Transverse colon (tissue), 4 donors: Measurements from ENCODE around the gene CDK15. TPM values are rescaled to one million over a fixed set of nuclear protein-coding genes. Genes with fewer than 3 reads are reported as not detected.

ENCODE experiments used
- DNase-seq: peaks from one replicate; pipeline ENCODE4 v3.0.0-alpha.2; 2019
- H3K27ac ChIP-seq, 4 donors: fragments of 200-600 bp; sonication (generic); 2 replicates each; pipeline ENCODE4 v1.5.1; 2016 to 2018; ENCODE audit warnings: inconsistent platforms in 4 of 4
- H3K27me3 ChIP-seq: fragments of 200-600 bp; sonication (generic); 2 replicates; pipeline ENCODE4 v1.5.1; 2017; ENCODE audit warnings: inconsistent platforms
- H3K36me3 ChIP-seq, 4 donors: fragments of 200-600 bp; sonication (generic); 2 replicates each; pipeline ENCODE4 v1.5.1; 2017 to 2019; ENCODE audit warnings: inconsistent platforms in 4 of 4
- H3K4me1 ChIP-seq, 4 donors: fragments of 200-600 bp; sonication (generic); 2 replicates each; pipeline ENCODE4 v1.5.1; 2017 to 2020; ENCODE audit warnings: inconsistent platforms in 4 of 4
- H3K4me3 ChIP-seq, 4 donors: fragments of 200-600 bp; sonication (generic); 1 replicate in 1 of 4; 2 replicates in 3 of 4; pipeline versions ENCODE4 v1.5.1 to v1.6.1; 2017 to 2019; ENCODE audit warnings: inconsistent platforms in 4 of 4
- H3K9me3 ChIP-seq, 2 donors: fragments of 200-600 bp; sonication (generic); 2 replicates each; pipeline ENCODE4 v1.5.1; 2017 to 2019; ENCODE audit warnings: inconsistent platforms in 2 of 2
- EP300 ChIP-seq: sonication (generic); formaldehyde crosslinking; IDR thresholded peaks from one replicate; pipeline ENCODE4 v1.6.1; 2017; ENCODE audit warnings: antibody characterized with exemption, low read depth
- POLR2A ChIP-seq: fragments of 450-650 bp; IDR thresholded peaks from one replicate; pipeline ENCODE4 v1.6.1; 2016; ENCODE audit warnings: antibody characterized with exemption, mild to moderate bottlenecking, moderate library complexity
- POLR2AphosphoS5 ChIP-seq, 3 donors: sonication (generic); formaldehyde crosslinking; IDR thresholded peaks; one replicate each; pipeline ENCODE4 v1.6.1; 2016; ENCODE audit warnings: antibody characterized with exemption in 3 of 3
- WGBS, 2 donors: methylation state at CpG; one replicate each; pipeline ENCODE4 v1.1.5; 2018; ENCODE audit warnings: low coverage in 1 of 2; 5-methylcytosine and 5-hydroxymethylcytosine counted together
- in situ Hi-C, 4 donors: fragments of 200-750 bp; cut with MboI; loops; one replicate each; pipeline versions ENCODE4 v1.15.0 to v1.15.1; 2017; ENCODE audit warnings: low sequenced_read_pairs in 3 of 4, low pct_ligation_motif_present in 1 of 4, low pct_unique_long_range_greater_than_20kb in 1 of 4
- intact Hi-C: fragments of 100-400 bp; cut with DNase I; formaldehyde crosslinking; loops from one replicate; pipeline ENCODE4 v1.15.1; 2023; ENCODE audit warnings: low total_unique reads
- total RNA-seq, 4 donors: library from RNA; depleted of rRNA; stranded (reverse); fragments of >200 nt; gene quantifications; one replicate each; pipeline ENCODE4 v1.1.0, GENCODE V29; 2016
- TF ChIP-seq, protein P1 (sequence below), 5 experiments: fragments of 200-600 bp in 3 of 5; fragments of 450-650 bp in 2 of 5; sonication (generic) in 3 of 5; IDR thresholded peaks; 1 replicate in 2 of 5; 2 replicates in 3 of 5; pipeline ENCODE4 v1.5.1; 2016 to 2017; ENCODE audit warnings: antibody characterized with exemption in 5 of 5, inconsistent platforms in 3 of 5, mild to moderate bottlenecking in 2 of 5, moderate library complexity in 1 of 5

CDK15 gene
- total RNA-seq, 4 donors from 2014 or later: 0.14 to 0.79 TPM; not detected in 2

DNA sequence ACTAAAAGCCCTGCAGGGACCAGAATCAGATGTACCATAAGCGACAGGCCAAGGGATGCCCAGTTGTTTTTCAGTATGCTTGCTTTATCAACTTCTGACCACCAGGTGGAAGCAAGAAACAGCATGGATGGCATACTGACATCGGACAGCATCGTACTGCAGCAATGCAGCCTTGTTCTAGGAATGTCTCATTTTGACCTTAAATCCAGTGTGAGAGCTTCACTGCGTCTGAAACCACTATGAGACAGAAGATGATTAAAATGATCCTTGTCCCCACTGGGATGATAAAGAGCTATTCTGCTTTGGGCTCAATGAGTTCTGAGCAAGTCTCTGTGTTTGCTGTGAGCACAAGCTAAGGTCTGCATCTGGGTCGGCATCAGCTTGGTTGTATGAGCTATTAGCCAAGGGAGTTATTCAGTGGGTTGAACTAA lies 54.3 kb downstream of the CDK15 start:
- in situ Hi-C loops: loop anchor here in 3 of 4 donors (5.0 to 25.0 kb wide), 3 partner anchors 174 to 327 kb away; partner anchors contain the start of gene FZD7 (in 1 of the 3)
- peak; percentile 35 for DNase-seq
- intact Hi-C loops: loop anchor here (5.0 kb wide), 1 partner anchor 317 kb away; no protein-coding TSS in a partner anchor
- WGBS, 2 donors: 10 to 20% methylated on average over 2 to 5 of the region's 5 CpGs
- Histone ChIP-seq H3K27me3 (peaks cover 18% of the 10 kb centered on the region), H3K9me3 (no peaks in the 10 kb centered on the region), H3K4me3 (no peak overlapping the region), H3K27ac (no peak overlapping the region), H3K36me3 (no peaks in the 10 kb centered on the region), H3K4me1 (peaks cover 0 to 18% (median 10%) of the 10 kb centered on the region in 4 donors)
- TF ChIP-seq, protein P1, sequence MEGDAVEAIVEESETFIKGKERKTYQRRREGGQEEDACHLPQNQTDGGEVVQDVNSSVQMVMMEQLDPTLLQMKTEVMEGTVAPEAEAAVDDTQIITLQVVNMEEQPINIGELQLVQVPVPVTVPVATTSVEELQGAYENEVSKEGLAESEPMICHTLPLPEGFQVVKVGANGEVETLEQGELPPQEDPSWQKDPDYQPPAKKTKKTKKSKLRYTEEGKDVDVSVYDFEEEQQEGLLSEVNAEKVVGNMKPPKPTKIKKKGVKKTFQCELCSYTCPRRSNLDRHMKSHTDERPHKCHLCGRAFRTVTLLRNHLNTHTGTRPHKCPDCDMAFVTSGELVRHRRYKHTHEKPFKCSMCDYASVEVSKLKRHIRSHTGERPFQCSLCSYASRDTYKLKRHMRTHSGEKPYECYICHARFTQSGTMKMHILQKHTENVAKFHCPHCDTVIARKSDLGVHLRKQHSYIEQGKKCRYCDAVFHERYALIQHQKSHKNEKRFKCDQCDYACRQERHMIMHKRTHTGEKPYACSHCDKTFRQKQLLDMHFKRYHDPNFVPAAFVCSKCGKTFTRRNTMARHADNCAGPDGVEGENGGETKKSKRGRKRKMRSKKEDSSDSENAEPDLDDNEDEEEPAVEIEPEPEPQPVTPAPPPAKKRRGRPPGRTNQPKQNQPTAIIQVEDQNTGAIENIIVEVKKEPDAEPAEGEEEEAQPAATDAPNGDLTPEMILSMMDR (IDR thresholded peaks at IDR 0.05): peak; percentile 72 to 81 (median 79)
- TF ChIP-seq EP300 (no peak), POLR2A (no peak), POLR2AphosphoS5 (IDR thresholded peaks at IDR 0.05) (no peak)

DNA sequence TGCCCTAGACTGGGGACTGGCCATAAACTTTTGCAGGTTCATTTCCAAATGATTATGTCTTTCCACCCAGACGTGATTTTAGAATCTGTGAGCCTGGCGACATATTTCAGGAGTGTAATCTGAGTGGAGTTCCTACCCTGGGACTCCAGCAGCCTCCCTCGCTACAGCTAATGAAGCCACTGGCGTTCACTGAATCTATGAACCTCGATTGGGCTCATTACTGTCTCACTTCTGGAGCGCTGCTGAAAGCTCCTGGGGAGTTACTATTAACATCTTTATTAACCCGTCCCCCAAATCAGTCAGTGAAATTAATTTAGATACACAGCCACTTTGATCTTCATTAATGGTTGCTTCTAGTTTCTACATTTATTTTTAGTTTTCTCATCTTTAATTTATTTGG lies 56.5 kb downstream of the CDK15 start:
- peaks cover 0 to 18% (median 10%) of the 10 kb centered on the region in 4 donors for H3K4me1 ChIP-seq
- in situ Hi-C loops (loop anchor here in 3 of 4 donors (5.0 to 25.0 kb wide), 3 partner anchors 172 to 324 kb away; partner anchors contain the start of gene FZD7 (in 1 of the 3)), intact Hi-C loops (loop anchor here (5.0 kb wide), 1 partner anchor 314 kb away; no protein-coding TSS in a partner anchor)
- no peaks in the 10 kb centered on the region for H3K36me3 ChIP-seq
- no peak overlapping the region for H3K27ac ChIP-seq
- no peak for DNase-seq
- TF ChIP-seq, protein P1 (IDR thresholded peaks at IDR 0.05): no peak
- no peak for TF ChIP-seq POLR2AphosphoS5 (IDR thresholded peaks at IDR 0.05)
- TF ChIP-seq EP300: no peak
- TF ChIP-seq POLR2A: no peak
- 82 to 88% methylated on average over 6 to 7 of the region's 7 CpGs for WGBS, 2 donors
- H3K9me3 ChIP-seq: no peaks in the 10 kb centered on the region
- no peak overlapping the region for H3K4me3 ChIP-seq
- H3K27me3 ChIP-seq: peaks cover 14% of the 10 kb centered on the region

DNA sequence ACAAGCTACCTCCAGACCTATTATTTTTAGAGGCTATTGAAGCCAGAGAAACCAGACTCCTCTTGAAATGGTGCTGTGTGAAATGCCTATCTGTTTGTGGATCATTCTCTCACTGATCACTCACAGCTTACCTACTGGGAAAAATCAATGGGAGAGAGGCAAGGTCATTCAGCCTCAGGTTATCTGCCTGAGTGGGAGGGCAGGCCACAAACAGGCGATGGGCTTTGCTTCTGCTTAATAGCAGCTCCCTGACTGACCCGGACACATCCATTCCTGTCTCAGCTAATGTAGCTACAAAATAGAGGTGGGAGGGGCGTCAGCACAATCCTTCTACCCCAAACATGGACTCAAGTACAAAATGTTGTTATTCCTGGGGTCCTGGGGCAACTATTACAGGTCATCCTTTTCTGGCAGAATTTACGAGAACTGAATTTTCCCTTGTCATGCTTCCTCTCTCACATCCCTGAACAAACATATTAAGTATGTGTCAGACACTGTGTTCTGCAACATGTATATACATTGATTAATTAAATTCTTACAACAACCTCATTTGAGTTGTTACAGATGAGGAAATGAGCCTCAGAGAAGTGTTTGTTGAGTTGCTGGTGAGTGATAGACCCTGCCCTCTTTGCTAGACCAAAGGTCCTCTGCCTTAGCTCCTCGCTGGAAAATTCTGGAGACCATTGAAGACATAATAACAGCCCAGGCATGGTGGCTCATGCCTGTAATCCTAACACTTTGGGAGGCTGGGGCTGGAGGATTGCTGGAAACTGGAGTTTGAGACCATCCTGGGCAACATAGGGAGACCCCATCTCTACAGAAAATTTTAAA lies 60.5 kb downstream of the CDK15 start:
- DNase-seq: no peak
- intact Hi-C loops: no loop called here
- no peaks in the 10 kb centered on the region for H3K27me3 ChIP-seq
- H3K27ac ChIP-seq: no peak overlapping the region
- no peak overlapping the region for H3K4me3 ChIP-seq
- TF ChIP-seq EP300: no peak
- TF ChIP-seq, protein P1 (IDR thresholded peaks at IDR 0.05): no peak
- H3K4me1 ChIP-seq: no peaks in the 10 kb centered on the region
- in situ Hi-C loops: loop anchor here in 2 of 4 donors (10.0 to 25.0 kb wide), 2 partner anchors 168 to 320 kb away; partner anchors contain the start of gene FZD7 (in 1 of the 2)
- WGBS, 2 donors: 60 to 69% methylated on average over 2 to 5 of the region's 5 CpGs
- H3K9me3 ChIP-seq: no peaks in the 10 kb centered on the region
- H3K36me3 ChIP-seq: no peaks in the 10 kb centered on the region

DNA sequence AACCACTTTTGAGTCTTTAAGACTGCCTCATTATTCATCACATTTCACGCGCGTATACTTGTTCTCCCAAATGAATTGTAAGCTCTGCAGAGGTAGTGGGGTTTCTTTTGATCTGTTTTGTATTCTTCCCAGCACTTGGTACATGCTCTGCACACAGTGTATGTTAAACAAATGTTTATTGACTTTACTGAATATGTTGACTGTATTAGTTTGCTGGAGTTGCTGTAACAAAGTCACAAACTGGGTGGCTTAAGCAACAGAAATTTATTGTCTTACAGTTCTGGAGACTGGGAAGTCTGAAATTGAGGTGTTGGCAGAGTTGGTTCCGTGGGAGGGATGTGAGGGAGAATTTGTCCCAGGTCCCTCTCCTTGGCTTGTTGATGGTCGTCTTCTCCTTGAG lies 65.1 kb downstream of the CDK15 start:
- Histone ChIP-seq H3K4me1 (no peaks in the 10 kb centered on the region), H3K4me3 (no peak overlapping the region), H3K9me3 (no peaks in the 10 kb centered on the region), H3K27ac (no peak overlapping the region), H3K36me3 (no peaks in the 10 kb centered on the region), H3K27me3 (no peaks in the 10 kb centered on the region)
- intact Hi-C loops (no loop called here), in situ Hi-C loops (loop anchor here in 1 of 4 donors (25.0 kb wide), 1 partner anchor 316 kb away; no protein-coding TSS in a partner anchor)
- TF ChIP-seq POLR2A (no peak), POLR2AphosphoS5 (IDR thresholded peaks at IDR 0.05) (no peak), EP300 (no peak)
- TF ChIP-seq, protein P1 (IDR thresholded peaks at IDR 0.05): no peak
- no peak for DNase-seq
- whole genome bisulfite sequencing, 2 donors: 89 to 90% methylated on average over 2 to 5 of the region's 5 CpGs
